Suprapubic skin (tissue), 4 donors: ENCODE measurements around the gene COL20A1.

Source experiments
- EP300 ChIP-seq: sonication (generic); formaldehyde crosslinking; IDR thresholded peaks from one replicate; pipeline ENCODE4 v1.6.1; 2017; ENCODE audit warnings: antibody characterized with exemption
- POLR2A ChIP-seq, 2 donors: fragments of 450-650 bp; IDR thresholded peaks; one replicate each; pipeline ENCODE4 v1.6.1; 2017; ENCODE audit warnings: antibody characterized with exemption in 2 of 2, mild to moderate bottlenecking in 2 of 2, moderate library complexity in 2 of 2
- POLR2AphosphoS5 ChIP-seq, 3 donors: sonication (generic); formaldehyde crosslinking; IDR thresholded peaks; one replicate each; pipeline ENCODE4 v1.6.1; 2017; ENCODE audit warnings: antibody characterized with exemption in 3 of 3
- TF ChIP-seq, protein P1 (sequence below), 2 donors: fragments of 200-600 bp in 1 of 2; fragments of 450-650 bp in 1 of 2; sonication (generic) in 1 of 2; IDR thresholded peaks; one replicate each; pipeline ENCODE4 v1.5.1; 2016 to 2019; ENCODE audit warnings: antibody characterized with exemption in 2 of 2, mild to moderate bottlenecking in 1 of 2, moderate library complexity in 1 of 2

DNA sequence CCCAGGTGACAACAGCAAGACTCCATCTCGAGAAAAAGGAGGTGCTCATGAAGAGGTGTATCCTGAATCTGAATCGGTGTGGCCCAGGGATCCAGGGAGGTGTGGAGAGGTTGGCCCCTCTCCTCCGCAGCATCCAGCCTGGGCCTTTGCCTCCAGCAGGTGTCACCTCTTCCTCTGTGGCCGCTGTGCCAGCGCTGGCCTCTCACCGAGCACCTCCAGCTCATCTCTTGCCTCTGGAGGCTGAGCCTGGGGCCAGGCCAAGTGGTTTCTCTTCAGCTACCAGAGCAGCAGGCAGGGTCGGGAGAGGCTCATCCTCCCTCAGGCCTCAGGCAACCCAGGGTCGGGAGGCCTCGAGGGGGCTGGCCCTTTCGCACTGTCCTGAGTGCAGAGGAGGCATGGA is 1.2 kb upstream of the COL20A1 start:
- TF ChIP-seq, protein P1, sequence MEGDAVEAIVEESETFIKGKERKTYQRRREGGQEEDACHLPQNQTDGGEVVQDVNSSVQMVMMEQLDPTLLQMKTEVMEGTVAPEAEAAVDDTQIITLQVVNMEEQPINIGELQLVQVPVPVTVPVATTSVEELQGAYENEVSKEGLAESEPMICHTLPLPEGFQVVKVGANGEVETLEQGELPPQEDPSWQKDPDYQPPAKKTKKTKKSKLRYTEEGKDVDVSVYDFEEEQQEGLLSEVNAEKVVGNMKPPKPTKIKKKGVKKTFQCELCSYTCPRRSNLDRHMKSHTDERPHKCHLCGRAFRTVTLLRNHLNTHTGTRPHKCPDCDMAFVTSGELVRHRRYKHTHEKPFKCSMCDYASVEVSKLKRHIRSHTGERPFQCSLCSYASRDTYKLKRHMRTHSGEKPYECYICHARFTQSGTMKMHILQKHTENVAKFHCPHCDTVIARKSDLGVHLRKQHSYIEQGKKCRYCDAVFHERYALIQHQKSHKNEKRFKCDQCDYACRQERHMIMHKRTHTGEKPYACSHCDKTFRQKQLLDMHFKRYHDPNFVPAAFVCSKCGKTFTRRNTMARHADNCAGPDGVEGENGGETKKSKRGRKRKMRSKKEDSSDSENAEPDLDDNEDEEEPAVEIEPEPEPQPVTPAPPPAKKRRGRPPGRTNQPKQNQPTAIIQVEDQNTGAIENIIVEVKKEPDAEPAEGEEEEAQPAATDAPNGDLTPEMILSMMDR (IDR thresholded peaks at IDR 0.05) = no peak
- no peak for TF ChIP-seq POLR2AphosphoS5 (IDR thresholded peaks at IDR 0.05)
- TF ChIP-seq POLR2A (IDR thresholded peaks at IDR 0.05) = no peak
- TF ChIP-seq EP300 = no peak
